ENCODE measurements around the gene ATP1B1.
"Not testable (repeated sequence)": the region's sequence is repeated elsewhere in the genome, so short reads cannot be mapped to it uniquely, and the experiment has no call there.

The ATP1B1 gene

DNA sequence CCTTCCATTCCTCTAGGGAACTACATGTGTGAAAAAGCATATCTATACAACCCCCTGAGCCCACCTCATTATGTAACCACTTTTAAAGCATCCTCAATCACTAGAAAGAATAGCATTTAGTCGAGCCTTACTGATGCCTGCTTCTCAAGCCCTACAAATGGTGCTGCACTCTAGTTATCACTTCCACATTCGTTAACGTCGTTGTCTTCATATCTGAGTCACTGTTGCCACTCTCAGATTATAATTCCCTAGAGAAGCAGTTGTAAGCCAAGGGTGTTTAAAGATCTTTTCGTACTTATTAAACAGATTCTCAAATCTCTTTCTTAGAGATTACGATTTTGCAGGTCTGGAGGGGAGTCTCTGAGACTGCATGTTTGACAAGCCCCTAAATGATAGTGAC lies 16.5 kb downstream of the ATP1B1 start:
- no peaks in the 10 kb centered on the region for H4K20me1 ChIP-seq
- no peak overlapping the region for H3K4me2 ChIP-seq
- H3K9ac ChIP-seq: no peak overlapping the region
- H3K4me3 ChIP-seq: no peak overlapping the region
- H3K27ac ChIP-seq: no peak overlapping the region
- H3K4me1 ChIP-seq: peaks cover 13% of the 10 kb centered on the region
- H3K9me3 ChIP-seq: no peaks in the 10 kb centered on the region
- no peaks in the 10 kb centered on the region for H3K27me3 ChIP-seq
- no peak for TF ChIP-seq Cebpa-rat (IDR thresholded peaks at IDR 0.05)
- peaks cover 6% of the 10 kb centered on the region for H3K36me3 ChIP-seq

DNA sequence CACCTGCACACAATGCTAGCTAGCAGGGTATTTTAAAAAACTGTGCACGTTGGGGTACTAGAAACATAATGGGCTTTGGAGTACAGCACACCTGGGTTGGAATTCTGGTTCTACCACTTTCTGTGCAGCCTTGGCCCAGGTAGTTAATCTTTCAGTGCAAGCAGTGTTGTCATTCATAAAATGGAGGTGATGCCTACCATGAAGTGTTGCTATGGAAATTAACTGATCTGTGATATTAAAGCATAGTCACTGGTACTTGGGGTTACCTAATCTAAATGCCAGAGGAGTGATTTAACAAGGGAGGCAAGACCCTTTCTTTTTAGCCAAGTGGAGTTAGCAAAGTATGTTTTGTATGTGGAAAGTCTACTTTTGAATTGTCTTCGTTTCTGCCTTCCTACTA lies 18.0 kb downstream of the ATP1B1 start:
- Histone ChIP-seq H3K4me1 (peaks cover 19% of the 10 kb centered on the region), H3K27me3 (no peaks in the 10 kb centered on the region), H3K9ac (no peak overlapping the region), H3K9me3 (no peaks in the 10 kb centered on the region), H3K27ac (no peak overlapping the region), H3K36me3 (peaks cover 12% of the 10 kb centered on the region), H3K4me2 (no peak overlapping the region), H4K20me1 (no peaks in the 10 kb centered on the region), H3K4me3 (no peak overlapping the region)
- TF ChIP-seq Cebpa-rat (IDR thresholded peaks at IDR 0.05): no peak

DNA sequence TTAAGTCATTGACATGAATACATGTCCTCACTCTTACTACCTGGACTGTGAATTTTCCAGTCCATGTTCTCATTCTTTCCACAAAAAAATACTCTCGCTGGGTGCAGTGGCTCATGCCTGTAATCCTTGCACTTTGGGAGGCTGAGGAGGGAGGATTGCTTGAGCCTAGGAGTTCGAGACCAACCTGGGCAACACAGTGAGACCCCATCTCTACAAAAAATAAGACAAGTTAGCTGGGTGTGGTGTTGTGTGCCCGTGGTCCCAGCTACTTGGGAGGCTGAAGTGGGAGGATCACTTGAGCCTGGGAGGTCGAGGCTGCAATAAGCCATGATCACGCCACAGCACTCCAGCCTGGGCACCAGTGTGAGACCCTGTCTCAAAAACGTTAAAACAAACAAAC lies 19.1 kb downstream of the ATP1B1 start:
- H4K20me1 ChIP-seq, H3K9me3 ChIP-seq, H3K4me3 ChIP-seq, H3K27me3 ChIP-seq, H3K4me2 ChIP-seq, H3K9ac ChIP-seq, H3K27ac ChIP-seq: not testable (repeated sequence)
- peaks cover 30% of the 10 kb centered on the region for H3K4me1 ChIP-seq
- H3K36me3 ChIP-seq: peaks cover 12% of the 10 kb centered on the region

DNA sequence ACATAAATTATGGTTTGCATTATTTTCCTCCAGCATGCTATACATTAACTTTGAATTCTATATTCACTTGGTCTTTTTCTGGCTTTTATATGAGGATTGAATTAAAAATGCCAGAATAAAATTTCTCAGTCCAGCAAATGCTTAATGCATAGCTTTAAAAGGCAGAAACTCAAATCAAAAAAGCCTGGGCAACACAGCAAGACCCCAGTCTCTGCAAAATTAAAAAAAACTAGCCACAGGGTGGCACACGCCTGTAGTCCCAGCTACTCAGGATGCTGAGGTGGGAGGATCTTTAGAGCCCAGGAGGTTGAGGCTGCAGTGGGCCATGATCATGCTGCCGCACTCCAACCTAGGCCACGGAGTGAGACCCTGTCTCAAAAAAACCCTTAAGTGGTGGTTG lies 19.8 kb downstream of the ATP1B1 start:
- H3K9ac ChIP-seq: no peak overlapping the region
- H3K27me3 ChIP-seq: no peaks in the 10 kb centered on the region
- H3K4me1 ChIP-seq: peaks cover 32% of the 10 kb centered on the region
- TF ChIP-seq Cebpa-rat (IDR thresholded peaks at IDR 0.05): no peak
- no peak overlapping the region for H3K27ac ChIP-seq
- no peaks in the 10 kb centered on the region for H3K9me3 ChIP-seq
- H3K4me2 ChIP-seq: no peak overlapping the region; the same call in 1 of the 2 replicates
- H4K20me1 ChIP-seq: no peaks in the 10 kb centered on the region
- H3K4me3 ChIP-seq: no peak overlapping the region
- H3K36me3 ChIP-seq: peaks cover 12% of the 10 kb centered on the region

DNA sequence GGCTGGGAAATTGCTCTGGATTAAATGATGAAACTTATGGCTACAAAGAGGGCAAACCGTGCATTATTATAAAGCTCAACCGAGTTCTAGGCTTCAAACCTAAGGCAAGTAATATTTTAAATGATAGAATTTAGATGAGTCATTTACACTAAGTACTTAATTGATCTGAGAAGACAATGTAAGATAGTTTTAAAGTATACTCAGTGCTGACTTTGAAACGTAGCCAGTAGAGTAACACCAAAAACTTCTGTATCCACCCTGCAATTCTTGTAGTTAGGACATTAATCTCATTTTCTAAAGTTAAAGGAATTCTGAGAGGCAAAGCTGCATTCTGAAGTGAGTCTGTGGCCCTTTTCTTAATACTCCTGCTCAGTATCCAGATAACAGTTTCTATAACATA lies 20.8 kb downstream of the ATP1B1 start:
- no peaks in the 10 kb centered on the region for H4K20me1 ChIP-seq
- H3K4me1 ChIP-seq: peaks cover 32% of the 10 kb centered on the region
- H3K36me3 ChIP-seq: peaks cover 12% of the 10 kb centered on the region
- no peaks in the 10 kb centered on the region for H3K27me3 ChIP-seq
- no peak for TF ChIP-seq Cebpa-rat (IDR thresholded peaks at IDR 0.05)
- H3K27ac ChIP-seq: no peak overlapping the region
- H3K9ac ChIP-seq: no peak overlapping the region
- H3K9me3 ChIP-seq: no peaks in the 10 kb centered on the region
- peak overlapping the region; percentile 55 for H3K4me2 ChIP-seq
- no peak overlapping the region for H3K4me3 ChIP-seq

DNA sequence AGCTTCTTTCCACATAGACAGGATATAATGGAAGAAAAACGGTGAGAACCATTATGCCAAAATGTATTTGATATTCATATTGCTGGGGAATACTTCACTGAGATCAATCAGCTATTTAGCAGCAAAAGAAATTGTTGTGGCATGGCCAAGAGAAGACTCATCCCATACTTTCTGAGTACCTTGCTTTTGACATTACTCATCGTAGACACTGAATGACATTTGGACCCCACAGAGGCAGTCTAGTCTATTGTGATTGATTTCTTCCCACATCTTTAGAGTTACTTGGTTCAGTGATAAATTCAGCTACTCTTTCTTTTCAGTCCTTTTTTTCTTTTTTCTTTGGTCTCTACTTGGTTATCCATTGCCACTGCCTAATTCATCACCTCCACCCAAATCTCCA lies 22.1 kb downstream of the ATP1B1 start:
- H3K4me1 ChIP-seq: peaks cover 32% of the 10 kb centered on the region

DNA sequence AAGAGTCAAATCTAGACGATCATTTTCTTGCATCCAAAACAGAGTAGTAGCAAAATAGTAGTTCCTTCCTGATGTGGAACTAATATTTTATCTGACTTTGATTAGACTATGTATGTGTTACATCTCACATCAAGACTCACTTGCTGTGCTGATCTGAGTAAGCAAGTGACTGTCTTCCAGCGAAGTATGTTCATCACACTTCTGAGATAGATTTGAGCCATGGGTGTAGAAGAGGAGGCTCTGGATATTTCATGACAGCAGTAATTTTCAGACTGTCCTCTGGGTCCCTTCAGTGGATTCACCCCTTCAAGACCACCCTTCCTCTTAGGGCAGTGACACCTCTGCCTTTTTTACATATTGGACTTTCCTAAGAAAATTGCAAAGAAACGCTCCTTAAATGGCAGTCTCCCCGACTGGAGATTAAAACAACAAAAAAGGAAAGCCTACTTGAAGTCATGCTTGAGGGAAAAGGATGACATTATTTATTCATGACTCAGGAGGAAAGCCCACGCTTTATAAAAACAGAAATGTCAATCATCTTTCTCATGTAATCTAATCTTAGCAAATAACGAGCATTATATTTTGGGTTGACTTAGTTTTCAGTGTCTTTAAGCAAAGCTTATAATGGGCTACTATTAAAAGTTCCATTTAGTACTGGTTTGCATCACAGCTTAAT lies 22.8 kb downstream of the ATP1B1 start:
- H3K27ac ChIP-seq: no peak overlapping the region
- no peaks in the 10 kb centered on the region for H3K27me3 ChIP-seq
- peaks cover 12% of the 10 kb centered on the region for H3K36me3 ChIP-seq
- H4K20me1 ChIP-seq: no peaks in the 10 kb centered on the region
- peak overlapping the region; percentile 39 for H3K4me2 ChIP-seq
- H3K9me3 ChIP-seq: no peaks in the 10 kb centered on the region
- H3K4me3 ChIP-seq: no peak overlapping the region
- H3K4me1 ChIP-seq: peaks cover 32% of the 10 kb centered on the region
- no peak for TF ChIP-seq Cebpa-rat (IDR thresholded peaks at IDR 0.05)
- no peak overlapping the region for H3K9ac ChIP-seq

More for the DNA sequence above, 22.1 kb downstream of the ATP1B1 start:
- no peak for TF ChIP-seq Cebpa-rat (IDR thresholded peaks at IDR 0.05)
- H3K27ac ChIP-seq: no peak overlapping the region
- H3K9me3 ChIP-seq: no peaks in the 10 kb centered on the region
- H4K20me1 ChIP-seq: no peaks in the 10 kb centered on the region
- no peaks in the 10 kb centered on the region for H3K27me3 ChIP-seq
- H3K9ac ChIP-seq: no peak overlapping the region
- no peak overlapping the region for H3K4me3 ChIP-seq
- H3K36me3 ChIP-seq: peaks cover 12% of the 10 kb centered on the region
- no peak overlapping the region for H3K4me2 ChIP-seq

DNA sequence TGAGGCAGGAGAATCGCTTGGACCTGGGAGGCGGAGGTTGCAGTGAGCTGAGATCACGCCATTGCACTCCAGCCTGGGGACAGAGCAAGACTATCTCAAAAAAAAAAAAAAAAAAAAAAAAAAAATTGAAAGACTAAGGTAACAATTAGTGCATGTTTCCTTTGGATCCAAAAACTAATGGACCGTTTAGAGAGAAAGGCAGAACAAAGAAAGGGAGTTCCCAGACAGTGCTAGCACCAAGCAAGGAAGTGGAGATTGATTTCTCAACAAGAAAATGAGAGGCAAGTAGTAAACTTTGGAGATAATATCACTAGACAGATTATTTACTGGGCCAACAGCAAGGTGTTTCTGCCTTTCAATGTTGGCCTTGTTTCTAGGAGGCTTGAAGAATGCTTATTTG lies 24.2 kb downstream of the ATP1B1 start:
- Histone ChIP-seq H3K27ac (no peak overlapping the region), H3K9ac (no peak overlapping the region), H3K9me3 (no peaks in the 10 kb centered on the region), H3K27me3 (no peaks in the 10 kb centered on the region), H3K4me2 (0 out of 2 replicates have a peak overlapping the region, but pooled peaks have one; percentile 39), H4K20me1 (no peaks in the 10 kb centered on the region), H3K4me3 (no peak overlapping the region), H3K36me3 (peaks cover 7% of the 10 kb centered on the region), H3K4me1 (peaks cover 32% of the 10 kb centered on the region)
- no peak for TF ChIP-seq Cebpa-rat (IDR thresholded peaks at IDR 0.05)

DNA sequence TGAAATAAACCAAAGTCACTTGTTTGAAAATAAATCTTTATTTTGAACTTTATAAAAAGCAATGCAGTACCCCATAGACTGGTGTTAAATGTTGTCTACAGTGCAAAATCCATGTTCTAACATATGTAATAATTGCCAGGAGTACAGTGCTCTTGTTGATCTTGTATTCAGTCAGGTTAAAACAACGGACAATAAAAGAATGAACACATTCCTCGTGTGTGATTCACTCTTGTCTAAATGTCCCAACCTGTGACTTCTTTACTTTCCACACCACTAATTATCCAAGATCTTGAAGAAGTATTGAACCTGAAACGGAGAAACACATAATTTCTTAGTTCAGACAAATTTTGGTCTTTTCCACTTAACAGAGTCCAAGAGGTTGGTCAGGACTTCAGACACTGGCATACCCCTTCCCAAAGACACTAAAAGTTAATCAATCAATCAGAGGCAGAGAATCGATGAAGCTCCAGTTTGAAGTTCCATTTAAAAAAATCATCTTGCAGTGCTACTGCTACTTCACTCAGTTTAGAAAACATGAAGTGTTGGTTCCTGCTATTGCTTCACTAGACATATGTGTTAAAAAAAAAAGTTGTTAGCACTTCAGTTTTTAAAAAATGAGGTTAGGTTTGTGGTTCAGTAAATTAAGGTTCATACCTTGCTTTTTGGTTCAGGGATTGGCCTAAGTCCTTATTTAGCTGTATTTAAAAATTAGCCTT lies 26.2 kb downstream of the ATP1B1 start:
- Histone ChIP-seq H3K4me1 (peaks cover 19% of the 10 kb centered on the region), H3K4me3 (no peak overlapping the region), H3K27ac (no peak overlapping the region), H3K4me2 (no peak overlapping the region), H3K9ac (no peak overlapping the region), H3K36me3 (peaks cover 6% of the 10 kb centered on the region; the same call in 1 of the 2 replicates), H3K27me3 (no peaks in the 10 kb centered on the region), H4K20me1 (no peaks in the 10 kb centered on the region), H3K9me3 (no peaks in the 10 kb centered on the region)
- TF ChIP-seq Cebpa-rat (IDR thresholded peaks at IDR 0.05): no peak

DNA sequence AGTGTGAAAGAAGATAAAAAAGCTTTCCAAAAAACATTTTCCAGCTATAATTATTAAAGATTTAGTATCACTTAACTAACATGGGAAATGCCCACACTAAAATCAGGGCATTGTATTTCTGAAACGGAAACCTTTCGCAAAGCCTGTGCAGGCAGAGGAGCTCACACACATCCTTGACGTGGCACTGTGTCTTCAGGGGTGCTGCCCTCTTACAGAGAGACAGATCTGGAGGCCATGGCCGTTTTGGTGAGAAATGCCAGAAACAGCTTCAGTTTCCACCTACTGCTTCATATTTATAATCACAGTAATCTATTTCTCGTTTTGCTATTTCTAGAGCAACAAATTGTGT lies 26.7 kb downstream of the ATP1B1 start:
- no peaks in the 10 kb centered on the region for H3K9me3 ChIP-seq
- peaks cover 6% of the 10 kb centered on the region; the same call in 1 of the 2 replicates for H3K36me3 ChIP-seq
- TF ChIP-seq Cebpa-rat (IDR thresholded peaks at IDR 0.05): no peak
- no peak overlapping the region for H3K27ac ChIP-seq
- no peak overlapping the region for H3K4me3 ChIP-seq
- H3K27me3 ChIP-seq: no peaks in the 10 kb centered on the region
- no peak overlapping the region for H3K9ac ChIP-seq
- H3K4me1 ChIP-seq: peaks cover 19% of the 10 kb centered on the region
- H4K20me1 ChIP-seq: no peaks in the 10 kb centered on the region
- H3K4me2 ChIP-seq: no peak overlapping the region

Measured in BLaER1 (cell line).